Measurements from ENCODE around the gene KCNJ5.

- no peak for TF ChIP-seq SP1 (IDR thresholded peaks at IDR 0.05; ENCODE audit: low read depth)
- TF ChIP-seq CTCF (IDR thresholded peaks at IDR 0.05 in 2 of 3, conservative IDR thresholded peaks at IDR 0.05 in 1 of 3; ENCODE audit: borderline replicate concordance in 1 of 3, insufficient read depth in 1 of 3, low read depth in 2 of 3, low read length in 2 of 3) = no peak
- TF ChIP-seq ATF3 (IDR thresholded peaks at IDR 0.05) = no peak
Measured at GRCh38 chr11:128934926-128935325, 43.8 kb downstream of the KCNJ5 start.
